Dedifferentiated amniotic fluid mesenchymal stem cell (primary cell): Measurements from ENCODE around the gene EHBP1.
A peak's percentile ranks its signal among the peaks of the same experiment; 100 is the strongest.

Experiments
- DNase-seq: peaks from one replicate; pipeline ENCODE4 v3.0.0-alpha.2; 2016; ENCODE audit errors: extremely low spot score

Gene EHBP1

DNA sequence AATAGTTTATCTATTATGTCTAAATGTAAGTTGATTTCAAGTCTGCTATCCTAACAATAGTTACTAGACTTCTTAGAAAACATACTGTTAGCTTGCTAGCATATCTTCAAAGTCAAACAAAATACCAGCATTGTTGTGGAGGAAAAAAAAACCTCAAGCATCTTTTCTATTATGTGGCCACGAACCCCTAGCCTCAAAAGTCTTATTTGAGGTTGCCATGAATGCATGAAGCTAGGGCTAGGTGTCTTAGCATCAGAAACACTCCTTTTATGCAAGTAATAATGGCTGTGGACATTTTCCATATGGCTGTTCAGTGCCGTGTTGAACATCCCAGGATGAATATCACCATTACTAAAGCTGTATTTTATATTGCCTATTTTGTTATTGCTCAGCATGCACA, 258.5 kb downstream of the EHBP1 start:
- DNase-seq: no peak

DNA sequence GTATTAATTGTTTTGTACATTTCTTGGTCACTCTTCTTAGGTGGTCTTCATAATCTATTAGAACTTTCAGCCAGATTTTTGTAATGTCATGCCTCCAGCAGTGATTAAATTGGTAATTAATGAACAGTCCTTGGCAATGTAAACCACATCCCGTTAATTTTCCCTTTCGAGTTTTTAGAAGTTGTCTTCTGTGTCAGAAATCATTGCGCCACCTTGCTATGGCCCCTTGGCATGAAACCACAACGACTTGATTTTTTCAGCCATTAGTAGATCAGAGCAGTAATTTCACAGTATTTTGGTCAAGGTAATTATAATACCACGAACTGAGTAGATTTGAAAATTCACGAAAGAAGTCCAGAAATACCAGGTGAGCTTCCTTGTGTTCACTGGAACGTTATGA, 259.2 kb downstream of the EHBP1 start:
- DNase-seq: no peak

DNA sequence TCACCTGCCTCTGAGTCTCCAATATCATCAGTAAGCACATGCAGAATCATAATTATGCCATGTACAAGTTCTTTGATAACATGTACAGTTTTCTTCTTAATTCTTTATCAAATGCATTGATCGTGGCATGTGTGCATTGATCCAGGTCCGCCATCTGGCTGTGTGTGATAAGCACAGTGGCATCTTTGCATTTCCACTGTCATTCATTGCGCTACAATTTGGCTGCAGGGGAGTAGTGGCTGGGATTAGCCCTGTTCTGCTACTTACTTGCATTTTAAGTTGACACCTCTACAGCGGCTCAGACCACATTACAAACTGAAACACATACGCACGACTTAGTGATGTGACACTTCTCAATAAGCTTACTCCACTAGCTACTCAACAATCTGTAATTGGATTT, 261.5 kb downstream of the EHBP1 start:
- DNase-seq: no peak

DNA sequence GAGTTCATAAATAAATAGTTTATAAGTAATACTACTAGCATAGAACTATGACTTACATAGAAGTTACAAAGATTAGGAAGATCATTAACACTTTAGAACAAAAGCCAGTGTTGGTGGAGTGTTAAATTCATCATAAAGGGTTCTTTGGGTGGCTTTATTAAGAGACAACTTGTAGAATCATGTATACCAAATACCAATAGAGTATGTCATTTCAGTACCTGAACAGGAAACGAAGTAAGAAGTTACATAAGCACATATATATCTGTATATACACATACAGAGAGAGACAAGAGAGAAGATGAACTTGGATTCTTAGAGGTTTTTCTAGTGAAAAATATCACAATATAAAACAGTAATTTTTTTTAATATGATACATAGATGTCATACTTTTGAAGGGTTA, 262.7 kb downstream of the EHBP1 start:
- no peak for DNase-seq

DNA sequence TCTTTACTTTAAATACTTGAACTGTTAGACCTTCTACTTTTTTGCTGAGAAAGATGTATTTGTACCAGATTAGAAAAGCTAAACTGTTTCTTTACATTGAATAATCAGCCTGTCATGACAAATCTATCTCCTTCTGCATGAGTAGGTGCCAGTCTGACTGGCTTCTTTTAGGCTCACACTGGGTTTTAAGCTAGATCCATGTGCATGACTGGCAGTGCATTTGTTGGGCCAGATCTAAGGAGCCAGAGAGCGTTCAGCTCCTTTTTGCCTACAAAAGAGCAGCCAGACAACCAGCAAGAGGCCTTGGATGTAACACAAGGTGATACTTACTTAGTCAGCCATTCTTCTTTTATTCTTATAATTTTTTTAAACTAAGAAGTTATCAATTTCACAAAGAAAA, 263.2 kb downstream of the EHBP1 start:
- DNase-seq: no peak

DNA sequence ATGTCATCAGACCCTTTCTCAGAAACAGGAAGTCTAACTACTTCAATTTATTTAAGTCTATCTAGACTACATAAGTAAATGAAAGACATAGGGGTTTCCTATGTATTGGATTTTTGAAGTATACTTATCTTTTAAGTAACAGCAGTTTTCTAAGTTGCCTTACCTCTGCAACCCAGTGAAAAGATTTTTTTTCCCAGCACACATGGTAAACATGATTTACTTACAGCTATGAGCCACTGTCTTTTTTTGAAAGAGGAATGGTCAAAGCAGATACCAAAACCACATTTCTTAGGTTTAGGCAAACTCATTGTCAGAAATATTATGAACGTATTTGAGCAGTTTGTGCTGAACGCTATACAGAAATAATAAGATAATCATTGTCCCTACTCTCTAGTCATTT, 266.4 kb downstream of the EHBP1 start:
- no peak for DNase-seq

DNA sequence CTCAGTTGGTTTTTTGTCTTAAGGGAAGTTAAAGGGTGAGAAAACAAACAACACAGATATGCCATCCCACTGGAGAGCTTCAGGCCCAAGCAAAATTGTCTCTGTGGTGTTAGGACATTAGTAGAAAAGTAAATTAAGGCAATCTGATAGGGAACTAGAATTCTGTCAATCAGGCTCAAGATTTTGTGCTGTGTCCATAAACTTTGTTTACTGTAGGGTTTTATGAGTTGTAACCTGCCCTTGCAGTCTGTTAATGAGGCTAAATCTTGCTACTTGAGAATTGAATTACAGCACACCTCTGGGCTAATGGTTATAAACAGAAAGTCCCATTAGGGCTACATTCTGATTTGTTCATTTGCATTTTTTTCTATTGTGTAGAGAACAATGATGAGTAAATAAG, 267.1 kb downstream of the EHBP1 start:
- no peak for DNase-seq

DNA sequence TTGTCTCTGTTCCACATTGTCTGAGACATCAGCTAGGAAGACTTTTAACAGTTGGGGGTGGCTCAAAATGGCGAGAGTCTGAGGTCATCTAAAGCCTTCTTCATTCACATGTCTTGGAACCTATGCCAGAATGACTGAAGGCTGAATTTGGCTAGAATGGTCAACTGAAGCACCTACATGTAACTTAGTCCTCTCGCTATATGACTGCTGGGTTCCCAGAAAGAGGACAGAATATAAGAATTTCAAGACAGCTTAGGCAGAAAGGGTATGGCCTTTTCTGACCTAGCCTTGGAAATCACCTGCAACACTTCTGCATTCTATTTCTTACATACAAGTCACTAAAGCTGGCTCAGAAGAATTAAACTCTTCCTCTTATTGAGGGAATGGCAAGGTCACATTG, 269.5 kb downstream of the EHBP1 start:
- no peak for DNase-seq

DNA sequence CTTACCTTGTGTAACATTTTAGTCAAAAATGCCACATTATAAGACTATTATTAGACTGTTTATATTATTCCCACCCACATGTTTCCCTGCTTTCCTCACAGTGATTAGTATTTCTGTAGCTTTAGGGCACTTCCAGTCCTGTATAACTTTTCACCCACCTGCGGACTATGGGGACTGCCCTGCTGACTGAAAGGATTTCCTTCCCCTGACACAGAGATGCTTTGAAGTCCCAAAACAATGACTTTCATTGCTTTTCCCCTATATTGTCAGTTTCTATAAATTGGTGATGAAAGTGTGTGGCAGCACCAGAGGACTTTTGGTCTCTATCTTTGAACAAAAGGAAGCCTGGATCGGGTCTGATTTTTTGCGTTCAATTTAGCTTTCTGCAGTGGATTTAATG, 286.1 kb downstream of the EHBP1 start:
- no peak for DNase-seq

DNA sequence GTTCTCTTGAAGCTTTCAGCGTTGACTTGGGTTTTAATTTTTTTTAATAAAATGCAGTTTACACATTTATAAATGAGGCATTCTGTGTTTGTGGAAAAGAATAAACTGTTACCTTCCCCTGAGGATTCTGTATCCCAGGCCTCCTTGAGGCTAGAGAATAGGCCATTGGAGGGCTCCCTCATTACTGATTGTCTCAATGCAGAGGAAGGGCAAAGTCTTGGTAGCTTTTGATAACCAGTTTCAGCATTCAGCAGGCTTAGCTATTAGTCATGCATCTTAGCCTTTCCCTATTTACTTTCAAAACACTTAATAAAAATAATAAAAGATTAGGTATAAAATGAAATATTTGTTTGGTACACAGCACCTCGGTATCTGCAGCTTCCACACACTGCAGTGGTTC, 287.0 kb downstream of the EHBP1 start:
- no peak for DNase-seq

DNA sequence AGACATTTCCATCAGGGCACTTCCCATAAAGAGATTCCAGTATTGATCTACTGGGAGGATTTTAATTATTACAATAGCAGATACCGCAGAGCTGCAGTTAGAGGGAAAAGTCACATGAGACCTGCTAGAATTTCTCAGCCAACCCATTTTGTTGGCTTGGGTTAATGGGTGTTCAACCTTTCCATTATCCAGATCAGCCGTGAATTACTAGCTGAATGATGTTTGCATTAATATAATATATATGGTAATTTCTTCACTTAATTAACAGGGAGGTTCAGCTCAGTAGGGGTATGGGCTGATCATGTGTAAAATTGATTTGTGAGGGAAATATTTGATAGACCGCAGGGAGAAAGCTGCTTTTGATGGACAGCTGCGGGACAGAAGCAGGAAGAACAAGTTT, 288.7 kb downstream of the EHBP1 start:
- no peak for DNase-seq

DNA sequence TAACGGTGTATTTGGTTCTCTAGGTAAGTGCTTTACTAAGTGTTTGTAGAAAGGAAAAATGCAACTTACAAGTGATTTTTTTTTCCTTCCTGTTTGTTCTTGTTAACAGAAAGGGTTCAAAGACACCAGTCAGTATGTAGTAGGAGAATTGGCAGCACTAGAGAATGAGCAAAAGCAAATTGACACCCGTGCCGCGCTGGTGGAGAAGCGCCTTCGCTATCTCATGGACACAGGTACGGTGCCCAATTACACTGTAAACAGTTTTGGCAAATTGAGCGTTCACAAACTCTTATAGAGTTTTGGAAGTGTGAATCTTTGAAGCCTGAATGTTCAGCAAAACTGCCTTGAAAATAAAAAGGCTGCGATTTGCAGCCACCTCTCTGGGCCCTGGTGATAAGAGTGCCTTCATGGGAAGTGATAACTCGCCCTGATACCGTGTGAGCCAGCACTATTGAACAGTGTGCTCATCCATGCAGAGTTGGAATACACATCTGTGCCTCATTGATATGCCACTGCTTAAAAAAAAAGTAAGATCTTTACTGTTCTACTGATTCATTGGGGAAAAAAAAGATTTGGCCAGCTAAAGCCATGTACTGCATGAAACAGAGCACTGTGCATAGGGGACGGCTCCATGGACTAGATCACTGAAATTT, 291.1 kb downstream of the EHBP1 start:
- no peak for DNase-seq

DNA sequence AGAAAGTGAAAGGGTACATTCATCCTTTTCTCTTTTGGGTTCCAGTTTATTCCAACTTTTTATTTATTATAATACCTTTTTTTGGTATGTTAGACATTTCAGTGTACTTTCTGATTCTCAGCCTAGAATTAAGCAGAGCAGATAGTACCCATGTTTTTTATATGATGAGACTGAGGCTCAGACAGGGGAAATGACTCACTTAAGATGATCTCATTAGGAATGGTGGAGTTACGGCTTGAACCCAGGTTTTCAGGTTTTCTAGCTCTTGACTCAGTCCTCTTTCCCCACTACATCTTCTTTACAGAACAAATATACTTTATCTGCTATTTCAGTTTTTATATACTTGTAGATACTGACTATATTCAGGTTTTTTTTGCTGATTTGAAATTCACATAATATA, 293.4 kb downstream of the EHBP1 start:
- no peak for DNase-seq

DNA sequence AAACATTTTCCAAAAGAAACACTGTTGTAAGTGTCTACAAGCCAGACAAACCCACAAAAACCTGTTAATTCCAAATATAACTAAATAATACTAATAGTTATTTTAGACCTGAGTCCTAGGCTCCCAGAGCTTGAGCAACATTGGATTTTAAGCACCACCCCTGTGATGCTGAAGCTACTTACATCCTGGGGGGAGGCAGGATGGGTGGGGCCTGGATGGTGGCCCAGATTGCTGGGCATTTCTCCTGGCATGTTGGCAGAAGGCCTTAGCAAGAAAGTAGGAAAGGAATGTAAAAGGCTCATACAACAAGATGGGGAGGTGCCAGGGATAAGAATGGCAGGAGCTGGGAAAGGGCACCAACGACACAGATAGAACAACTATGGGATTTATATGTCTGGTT, 294.4 kb downstream of the EHBP1 start:
- DNase-seq: peak; percentile 35

DNA sequence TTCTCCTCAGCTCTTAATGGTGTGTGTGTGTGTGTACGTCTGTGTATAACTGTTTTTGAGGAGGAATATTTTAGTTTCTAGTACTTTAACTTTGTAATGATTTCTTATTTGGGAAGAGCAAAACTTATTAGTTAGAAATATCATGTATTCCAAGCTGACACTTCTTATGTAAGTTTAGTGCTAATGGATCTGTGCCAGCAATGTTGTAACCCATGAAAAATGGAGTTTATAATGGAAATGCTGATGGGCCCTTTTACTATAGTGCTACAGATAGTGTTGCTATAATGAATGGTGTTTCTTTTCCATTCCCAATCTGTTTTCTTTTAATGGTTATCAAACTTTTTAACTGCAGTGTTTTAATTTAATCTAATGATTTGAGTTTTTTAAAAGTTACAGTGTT, 295.3 kb downstream of the EHBP1 start:
- no peak for DNase-seq

DNA sequence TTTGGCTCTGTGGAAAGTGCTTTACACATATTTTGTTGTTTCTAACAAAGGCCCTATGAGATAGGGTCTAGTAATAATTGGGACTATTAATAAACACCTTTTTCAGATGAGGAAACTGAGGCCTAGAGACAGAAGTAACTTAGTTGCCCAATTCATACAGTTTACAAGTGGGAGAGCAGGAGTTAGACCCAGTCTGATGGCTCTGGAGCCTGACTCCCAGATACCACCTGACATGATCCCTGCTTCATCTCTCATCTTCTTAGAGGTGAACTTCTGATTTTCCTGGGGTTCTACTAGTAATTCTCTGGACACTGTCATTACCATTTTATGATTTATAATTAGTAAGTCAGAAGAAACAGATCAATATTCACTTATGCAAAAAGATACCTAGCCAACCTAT, 296.1 kb downstream of the EHBP1 start:
- no peak for DNase-seq

DNA sequence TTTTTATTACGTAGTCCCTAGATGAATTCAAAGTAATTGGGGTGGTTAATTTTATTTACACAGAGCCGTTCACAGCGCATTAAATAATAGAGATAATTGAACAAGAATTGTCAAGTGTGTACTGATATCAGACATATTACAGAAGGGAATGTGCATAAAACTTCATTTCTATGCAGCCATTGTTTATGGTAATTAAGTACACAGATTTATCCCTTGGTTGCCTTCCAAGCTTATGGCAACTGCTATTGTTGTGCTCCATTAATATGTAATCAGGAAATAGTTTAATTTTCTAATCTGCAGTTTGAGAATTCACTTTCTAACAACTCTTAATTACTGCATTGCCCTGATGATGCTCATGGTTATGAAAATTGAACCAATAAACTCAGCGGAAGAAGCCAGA, 297.8 kb downstream of the EHBP1 start:
- DNase-seq: no peak

DNA sequence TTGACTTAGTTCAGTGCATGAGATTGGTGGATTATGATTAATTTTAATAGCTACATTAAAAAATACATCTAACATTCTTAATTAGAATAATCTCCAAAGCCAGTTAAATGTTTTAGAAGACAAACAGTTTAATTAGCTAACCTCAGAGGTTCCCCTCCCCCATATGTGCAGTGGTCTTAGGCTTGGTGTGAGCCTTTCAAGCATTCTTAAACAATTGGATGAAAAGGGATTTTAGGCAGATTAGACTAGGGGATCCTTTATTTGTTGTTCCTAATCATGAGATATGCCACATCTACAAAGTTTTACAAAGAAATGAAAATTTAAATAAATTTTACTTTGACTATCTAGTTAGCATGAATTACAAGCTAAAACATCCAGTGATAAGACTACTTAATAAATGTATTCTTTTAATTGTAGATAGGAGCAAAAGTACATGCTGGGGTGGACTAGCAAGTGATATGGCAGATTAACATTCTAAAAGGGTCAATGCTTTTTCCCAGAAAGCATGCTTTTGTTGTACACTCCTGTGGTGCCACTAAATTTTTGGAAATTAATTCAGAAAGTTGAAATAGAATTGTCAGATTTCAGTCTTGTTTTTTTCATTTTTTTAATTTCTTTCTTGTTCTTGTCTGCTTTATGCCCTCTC, 302.4 kb downstream of the EHBP1 start:
- DNase-seq: no peak

DNA sequence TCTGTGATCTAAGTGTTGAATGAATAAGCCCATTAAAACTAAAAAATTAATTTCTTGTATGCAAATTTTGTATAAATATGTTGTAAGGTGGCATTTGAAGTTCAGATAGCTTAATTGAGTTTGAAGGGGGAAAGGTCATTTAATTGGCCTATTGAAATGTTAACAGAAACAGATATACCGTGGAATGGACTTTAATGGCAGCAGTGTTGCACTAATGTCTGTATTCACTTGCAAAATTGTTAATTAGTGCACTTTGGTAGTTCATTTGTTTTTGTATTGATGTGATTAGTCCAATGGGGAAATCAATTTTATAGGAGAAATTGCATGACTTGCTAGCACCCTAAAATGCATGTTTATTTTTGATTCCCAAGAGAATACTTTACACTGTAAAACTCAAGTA, 303.3 kb downstream of the EHBP1 start:
- DNase-seq: no peak

DNA sequence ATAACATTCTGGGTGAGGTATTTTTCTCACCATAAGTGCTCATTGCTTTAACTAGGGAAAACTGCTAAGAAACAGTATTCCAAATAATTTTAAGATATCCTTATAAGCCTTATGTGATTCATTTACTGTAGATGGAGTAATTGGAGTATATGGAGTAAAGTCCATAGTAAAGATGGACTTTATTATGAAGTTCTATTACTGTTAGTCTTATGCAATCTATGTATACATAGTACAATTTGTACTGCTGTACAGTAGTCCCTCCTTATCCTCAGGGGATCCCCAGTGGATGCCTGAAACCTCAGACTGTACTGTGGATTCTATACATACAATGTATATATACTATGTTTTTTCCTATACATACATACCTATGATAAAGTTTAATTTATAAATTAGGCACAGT, 304.0 kb downstream of the EHBP1 start:
- no peak for DNase-seq

DNA sequence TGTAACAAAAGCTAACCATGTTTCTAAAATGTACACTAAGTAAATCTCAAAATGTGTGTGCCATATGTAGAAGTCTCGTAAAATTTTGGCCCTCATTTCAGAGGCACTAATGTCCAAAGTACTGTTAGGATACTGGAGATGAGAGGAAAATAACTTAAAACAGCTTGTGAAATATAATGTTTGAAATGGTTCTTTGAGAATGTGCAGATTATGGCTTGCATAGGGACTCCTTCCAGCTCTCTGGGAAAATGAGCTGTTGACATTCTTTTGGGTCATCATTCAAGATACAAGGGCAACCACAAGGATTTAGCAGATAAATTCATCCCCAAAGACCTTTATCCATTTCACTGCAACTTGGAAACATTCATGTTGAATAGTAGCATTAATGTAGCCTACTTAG, 307.0 kb downstream of the EHBP1 start:
- no peak for DNase-seq

DNA sequence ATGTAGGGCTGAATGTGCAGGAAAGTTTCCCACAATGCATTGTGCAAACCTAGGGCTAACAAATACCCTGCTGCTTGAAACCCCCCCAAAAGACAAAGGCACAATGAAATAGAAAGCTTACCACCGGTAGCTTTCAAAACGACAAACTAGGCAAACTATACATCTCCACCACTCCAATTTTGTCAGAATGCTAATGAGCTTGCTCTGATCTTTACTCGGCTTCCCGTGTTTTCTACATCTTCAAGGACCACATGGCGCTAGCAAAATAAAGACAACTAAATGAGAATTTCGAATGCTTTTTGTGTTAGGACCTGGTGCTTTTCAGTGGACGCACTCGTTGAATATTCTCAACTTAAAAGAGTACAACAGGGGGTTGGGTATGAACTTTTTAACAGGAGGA, 307.9 kb downstream of the EHBP1 start:
- DNase-seq: no peak

DNA sequence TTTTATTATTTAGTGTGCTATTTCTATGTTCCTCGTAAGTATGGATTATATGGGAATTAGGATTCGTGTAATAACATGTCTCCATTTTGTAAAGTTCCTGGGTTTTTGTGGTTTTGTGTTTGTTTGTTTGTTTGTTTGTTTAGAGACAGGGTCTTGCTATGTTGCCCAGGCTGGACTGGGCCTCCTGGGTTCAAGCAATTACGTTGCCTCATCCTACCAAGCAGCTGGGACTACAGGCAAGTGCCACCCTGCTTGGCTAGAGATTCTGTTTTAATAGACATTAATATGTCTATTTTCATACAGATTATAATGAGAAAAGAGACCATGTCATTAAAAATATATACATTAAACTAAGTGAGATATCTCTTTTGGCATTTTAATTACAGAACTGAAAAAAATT, 309.9 kb downstream of the EHBP1 start:
- DNase-seq: no peak

DNA sequence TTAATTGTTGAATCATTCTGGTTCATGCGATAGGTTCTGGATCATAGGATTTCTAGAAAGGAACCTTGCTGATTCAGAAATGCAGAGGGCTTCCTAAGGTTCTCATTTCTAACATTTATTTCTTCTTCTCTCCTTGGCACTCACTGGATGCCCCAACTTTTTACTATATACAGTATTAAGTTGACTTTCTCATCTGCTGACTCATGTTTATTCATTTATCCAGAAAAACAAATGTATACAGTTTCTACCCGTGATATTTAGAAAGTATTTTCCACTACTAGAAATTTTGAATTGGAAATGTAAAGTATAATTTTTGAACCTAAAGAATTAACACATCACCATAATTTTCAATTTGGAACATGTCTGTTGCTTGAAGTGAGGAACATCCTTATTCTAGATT, 312.9 kb downstream of the EHBP1 start:
- no peak for DNase-seq
